Body of pancreas (tissue), 4 donors: Measurements from ENCODE around the gene SPRN. TPM values are rescaled to one million over a fixed set of nuclear protein-coding genes. Genes with fewer than 3 reads are reported as not detected.

Source experiments
- ATAC-seq: fragments of 150-250 bp; one replicate; pipeline ENCODE4 v1.9.1; 2016
- DNase-seq, 4 donors: peaks; one replicate each; pipeline ENCODE4 v3.0.0-alpha.2; 2019
- H3K27ac ChIP-seq, 4 donors: fragments of 200-600 bp; sonication (generic); 1 replicate in 3 of 4; 2 replicates in 1 of 4; pipeline versions ENCODE4 v1.5.1 to v1.6.1; 2016 to 2019; ENCODE audit warnings: mild to moderate bottlenecking in 1 of 4, mixed read lengths in 1 of 4, moderate library complexity in 1 of 4
- H3K27me3 ChIP-seq, 2 donors: fragments of 200-600 bp; sonication (generic); one replicate each; pipeline ENCODE4 v1.6.0; 2016; ENCODE audit warnings: mild to moderate bottlenecking in 1 of 2
- H3K36me3 ChIP-seq, 2 donors: fragments of 200-600 bp; sonication (generic); replicated peaks in 1 of 2; 2 replicates each; pipeline ENCODE4 v1.5.1; 2016; ENCODE audit warnings: low read depth in 2 of 2; ENCODE audit not compliant: insufficient read depth in 1 of 2
- H3K4me1 ChIP-seq: fragments of 200-600 bp; sonication (generic); one replicate; pipeline ENCODE4 v1.6.0; 2016
- H3K4me3 ChIP-seq, 2 donors: fragments of 200-600 bp; sonication (generic); 1 replicate in 1 of 2; 2 replicates in 1 of 2; pipeline ENCODE4 v1.5.1; 2016 to 2019
- H3K9me3 ChIP-seq, 3 donors: fragments of 200-600 bp; sonication (generic); 1 replicate in 2 of 3; 2 replicates in 1 of 3; pipeline ENCODE4 v1.5.1; 2016
- CTCF ChIP-seq, 7 experiments: fragments of 450-650 bp in 4 of 7; fragments of 200-600 bp in 3 of 7; sonication (generic) in 3 of 7; IDR thresholded peaks; one replicate each; pipeline ENCODE4 v1.5.1; 2016 to 2019; ENCODE audit warnings: antibody characterized with exemption in 7 of 7
- POLR2A ChIP-seq, 3 donors: fragments of 450-650 bp; IDR thresholded peaks; one replicate each; pipeline ENCODE4 v1.6.1; 2016; ENCODE audit warnings: antibody characterized with exemption in 3 of 3, mild to moderate bottlenecking in 2 of 3
- WGBS, 2 donors: methylation state at CpG; one replicate each; pipeline ENCODE4 v1.1.5; 2017; 5-methylcytosine and 5-hydroxymethylcytosine counted together
- intact Hi-C: fragments of 100-400 bp; cut with DNase I; formaldehyde crosslinking; loops from one replicate; pipeline ENCODE4 v1.15.1; 2023
- total RNA-seq, 2 donors: library from RNA; depleted of rRNA; stranded (reverse); fragments of >200 nt; gene quantifications; one replicate each; pipeline ENCODE4 v1.1.0, GENCODE V29; 2016

Gene SPRN
- total RNA-seq, 2 donors from 2014 or later, result not detected

GRCh38 chr10:133379801-133380666 lies 44.4 kb downstream of the SPRN start:
- TF ChIP-seq CTCF (IDR thresholded peaks at IDR 0.05), result no peak
- TF ChIP-seq POLR2A (IDR thresholded peaks at IDR 0.05), result no peak
- intact Hi-C loops, result no loop called here
- H3K27ac ChIP-seq, result peak overlapping the region; percentile 65 to 80 (median 72)
- 92 to 96% methylated on average over 4 to 36 of the region's 36 CpGs for WGBS, 2 donors
- no peaks in the 10 kb centered on the region for H3K9me3 ChIP-seq
- no peaks in the 10 kb centered on the region for H3K36me3 ChIP-seq
- H3K4me3 ChIP-seq, result peak overlapping the region in 1 of 2 donors; percentile 60
- H3K4me1 ChIP-seq, result peaks cover 19% of the 10 kb centered on the region
- no peaks in the 10 kb centered on the region for H3K27me3 ChIP-seq
- ATAC-seq (no peak), DNase-seq (peak in 1 of 4 donors; percentile 32)

- Histone ChIP-seq H3K27me3 (no peaks in the 10 kb centered on the region), H3K36me3 (no peaks in the 10 kb centered on the region), H3K27ac (peak within 1 kb of the TSS; percentile 71 to 82 (median 76)), H3K9me3 (no peaks in the 10 kb centered on the region), H3K4me3 (peak within 1 kb of the TSS; percentile 60 to 70), H3K4me1 (peaks cover 21% of the 10 kb centered on the region)
- intact Hi-C loops, result no loop called here
- ATAC-seq (peak; percentile 67), DNase-seq (peak; percentile 72 to 81 (median 72))
- 0 to 2% methylated on average over 1 to 40 of the region's 78 CpGs for WGBS, 2 donors
- TF ChIP-seq CTCF (IDR thresholded peaks at IDR 0.05), result no peak
- TF ChIP-seq POLR2A (IDR thresholded peaks at IDR 0.05), result peak in 1 of 3 donors; percentile 34
Observed at GRCh38 chr10:133379152-133379800, 45.1 kb downstream of the SPRN start, which contains the start of gene PAOX. Gene PAOX (plus strand): TSS chr10:133379262. CDS start chr10:133379317, 55 bp downstream.

DNA sequence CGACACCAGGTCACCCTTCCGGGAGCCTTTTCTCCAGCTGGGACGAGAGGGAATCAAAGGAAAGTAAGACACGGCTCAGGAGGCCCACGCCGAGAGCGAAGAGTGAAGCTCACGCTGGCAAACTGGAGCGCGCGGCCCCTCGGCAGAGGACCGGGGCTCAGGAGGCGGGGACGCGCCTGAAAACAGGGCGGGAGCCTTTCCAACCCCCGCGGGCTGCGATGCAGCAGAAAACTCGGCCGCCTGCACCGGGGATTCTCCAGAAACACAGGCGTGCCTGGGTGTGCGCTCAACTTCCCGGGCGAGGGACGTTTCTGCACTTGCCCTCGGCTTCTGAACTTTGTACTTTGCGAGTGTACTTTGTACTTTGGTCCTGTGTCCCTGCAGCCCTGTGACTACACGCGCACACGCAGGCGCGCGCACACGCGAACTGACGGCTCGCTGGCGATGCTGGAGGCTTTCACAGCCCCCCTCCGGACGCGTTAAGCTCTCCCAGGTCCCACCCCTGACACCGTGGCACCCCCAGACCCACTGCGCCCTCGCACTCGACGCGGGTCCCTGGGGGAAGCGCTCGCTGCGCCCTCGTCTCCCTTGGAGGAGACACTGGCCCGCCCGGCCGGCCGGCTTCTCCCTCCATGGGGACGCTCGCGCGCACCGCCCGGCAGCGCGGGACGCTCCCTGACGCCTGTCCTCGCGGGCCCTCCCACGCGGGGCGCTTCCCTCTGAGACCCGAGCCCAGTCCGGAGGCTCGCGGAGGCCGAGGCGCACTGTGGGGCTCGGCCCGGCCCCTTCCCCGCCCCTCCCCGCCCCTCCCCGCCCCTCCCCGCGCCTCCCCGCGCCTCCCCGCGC lies 46.0 kb downstream of the SPRN start:
- H3K4me1 ChIP-seq, result peaks cover 26% of the 10 kb centered on the region
- 0% methylated on average over 31 to 79 of the region's 90 CpGs for WGBS, 2 donors
- DNase-seq, result peak; percentile 59 to 66 (median 62)

More for the DNA sequence above, 46.0 kb downstream of the SPRN start:
- intact Hi-C loops, result no loop called here
- TF ChIP-seq CTCF (IDR thresholded peaks at IDR 0.05), result no peak
- TF ChIP-seq POLR2A (IDR thresholded peaks at IDR 0.05), result peak in 2 of 3 donors; percentile 30 to 49
- ATAC-seq, result peak; percentile 75
- no peaks in the 10 kb centered on the region for H3K36me3 ChIP-seq
- peak overlapping the region; percentile 65 to 82 (median 76) for H3K27ac ChIP-seq
- no peaks in the 10 kb centered on the region for H3K27me3 ChIP-seq
- no peaks in the 10 kb centered on the region for H3K9me3 ChIP-seq
- peak overlapping the region; percentile 26 to 59 for H3K4me3 ChIP-seq
